Measurements from ENCODE around the gene IQSEC1. TPM values are rescaled to one million over a fixed set of nuclear protein-coding genes. Genes with fewer than 3 reads are reported as not detected.

IQSEC1 gene
- total RNA-seq, 1 donor from 2014 or later = 25.8 TPM

DNA sequence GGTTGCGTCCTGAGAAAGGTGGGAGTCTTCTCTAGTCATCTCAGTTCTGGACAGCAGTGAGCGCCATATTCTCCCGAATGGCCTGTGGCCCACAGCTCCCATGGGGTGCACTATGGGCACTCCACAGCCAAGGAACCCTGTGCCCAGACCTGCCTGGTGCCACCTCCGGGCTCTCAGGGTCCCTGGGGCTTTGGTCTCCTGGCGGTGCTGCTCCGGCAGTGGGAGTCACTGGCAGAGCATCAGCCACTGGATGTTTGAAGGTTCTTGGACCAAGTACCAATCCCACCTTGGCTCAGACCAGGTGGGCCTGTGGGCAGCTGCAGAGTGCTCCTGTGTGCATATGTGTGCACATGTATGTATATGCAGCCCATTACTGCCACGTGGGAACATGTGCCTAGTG, 163.5 kb downstream of the IQSEC1 start:
- DNase-seq (ENCODE audit: low spot score) = no peak

DNA sequence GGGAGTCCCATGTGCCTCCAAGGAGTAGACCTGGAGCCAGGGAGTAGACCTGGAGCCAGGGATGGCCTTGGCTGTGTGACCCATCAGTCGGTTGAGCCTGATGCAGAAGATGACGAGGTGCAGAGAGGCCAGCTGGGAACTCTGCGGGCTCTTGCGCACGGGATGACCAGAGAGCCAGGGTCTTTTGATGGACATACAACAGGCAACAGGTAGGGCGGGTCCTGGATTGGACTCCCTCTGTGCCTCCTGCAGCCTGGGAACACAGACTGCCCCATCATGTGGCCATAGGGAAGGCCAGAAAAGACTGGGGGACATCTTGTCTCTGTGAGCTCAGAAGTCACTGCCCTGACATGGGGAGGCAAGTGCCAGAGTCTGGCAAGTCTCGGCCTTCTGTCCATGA, 164.4 kb downstream of the IQSEC1 start:
- DNase-seq (ENCODE audit: low spot score) = no peak

DNA sequence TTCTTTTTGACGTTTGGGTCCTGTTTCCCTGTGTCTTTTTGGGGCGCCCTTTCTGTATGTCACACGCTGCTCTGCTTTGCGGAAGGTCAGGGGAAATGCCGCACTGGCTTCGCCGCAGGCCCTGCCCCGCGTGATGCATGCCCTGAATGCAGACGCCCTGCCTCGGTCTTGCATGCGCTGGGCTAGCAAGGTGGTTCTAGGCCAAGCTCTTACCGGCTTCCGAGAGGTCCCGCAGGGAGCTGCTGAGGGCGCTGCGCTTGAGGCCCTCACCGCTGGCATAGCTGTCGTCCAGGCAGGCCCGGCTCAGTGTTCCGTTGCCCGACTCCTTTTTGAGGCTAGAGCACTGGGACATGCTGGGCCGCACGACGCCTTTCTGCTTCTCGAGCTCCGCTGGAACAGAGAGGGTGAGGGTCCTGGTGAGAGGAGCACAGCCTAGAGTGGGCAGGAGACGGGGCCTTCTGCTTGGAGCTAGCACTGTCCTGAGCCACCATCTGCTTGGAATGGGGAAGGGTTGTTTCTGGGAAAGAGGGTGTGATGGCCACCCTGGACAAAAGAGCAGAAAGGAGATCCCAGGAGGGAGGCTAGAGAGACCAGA, 165.0 kb downstream of the IQSEC1 start:
- DNase-seq (ENCODE audit: low spot score) = no peak

DNA sequence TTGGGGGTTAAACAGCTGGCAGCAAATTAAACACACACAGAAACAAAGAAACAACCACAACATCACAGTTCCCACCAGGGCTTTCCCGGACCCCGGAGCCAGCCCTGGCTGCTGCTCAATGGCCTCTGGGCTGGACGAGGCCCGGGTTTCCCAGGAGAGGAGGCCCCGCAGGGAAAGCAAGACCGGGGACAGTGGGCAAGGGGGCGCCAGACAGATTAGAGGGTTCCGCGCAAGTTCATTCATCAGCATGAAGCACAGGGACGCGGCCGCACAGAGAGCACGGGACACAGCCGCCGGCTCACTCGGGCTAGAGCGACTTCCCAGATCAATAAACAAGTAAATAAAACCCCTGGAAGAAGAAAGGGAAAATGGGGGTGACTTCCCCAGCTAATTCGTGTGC, 165.5 kb downstream of the IQSEC1 start:
- DNase-seq (ENCODE audit: low spot score) = no peak

DNA sequence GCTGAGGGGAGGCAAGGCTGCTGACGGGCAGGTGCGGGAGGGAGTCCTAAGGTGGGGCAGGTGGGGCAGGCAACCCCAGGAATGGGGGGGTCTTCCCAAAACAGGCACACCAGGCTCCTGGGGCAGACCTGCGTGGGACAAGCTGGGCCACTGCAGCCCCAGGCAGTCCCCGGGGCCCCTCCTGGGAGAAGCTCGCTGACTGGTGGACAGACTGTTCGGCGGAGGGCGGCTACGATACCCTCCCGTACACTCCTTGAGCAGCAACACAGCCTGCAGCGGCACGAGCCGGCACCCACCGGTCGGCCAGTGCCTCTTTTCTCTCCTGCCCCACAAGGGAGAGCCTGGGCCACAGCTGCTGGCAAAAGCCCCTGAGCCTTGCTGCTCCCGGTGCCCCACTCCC, 165.9 kb downstream of the IQSEC1 start:
- no peak for DNase-seq (ENCODE audit: low spot score)

DNA sequence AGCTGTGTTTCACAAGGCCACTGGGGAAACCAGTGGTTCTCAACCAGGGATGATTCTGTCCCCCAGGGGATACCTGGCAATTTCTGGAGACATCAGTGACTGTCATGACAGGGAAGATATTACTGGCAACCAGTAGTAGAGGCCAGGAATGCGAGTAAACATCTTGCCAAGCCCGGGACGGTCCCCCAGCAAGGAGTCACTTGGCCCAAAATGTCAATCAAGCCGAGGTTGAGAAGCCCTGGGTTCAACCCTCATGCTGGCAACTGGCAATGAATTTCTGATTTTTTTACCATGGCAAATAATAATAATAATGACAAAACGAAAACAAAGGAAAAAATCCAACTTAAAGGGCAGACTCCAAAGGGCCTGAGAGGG, 166.3 kb downstream of the IQSEC1 start:
- no peak for DNase-seq (ENCODE audit: low spot score)

DNA sequence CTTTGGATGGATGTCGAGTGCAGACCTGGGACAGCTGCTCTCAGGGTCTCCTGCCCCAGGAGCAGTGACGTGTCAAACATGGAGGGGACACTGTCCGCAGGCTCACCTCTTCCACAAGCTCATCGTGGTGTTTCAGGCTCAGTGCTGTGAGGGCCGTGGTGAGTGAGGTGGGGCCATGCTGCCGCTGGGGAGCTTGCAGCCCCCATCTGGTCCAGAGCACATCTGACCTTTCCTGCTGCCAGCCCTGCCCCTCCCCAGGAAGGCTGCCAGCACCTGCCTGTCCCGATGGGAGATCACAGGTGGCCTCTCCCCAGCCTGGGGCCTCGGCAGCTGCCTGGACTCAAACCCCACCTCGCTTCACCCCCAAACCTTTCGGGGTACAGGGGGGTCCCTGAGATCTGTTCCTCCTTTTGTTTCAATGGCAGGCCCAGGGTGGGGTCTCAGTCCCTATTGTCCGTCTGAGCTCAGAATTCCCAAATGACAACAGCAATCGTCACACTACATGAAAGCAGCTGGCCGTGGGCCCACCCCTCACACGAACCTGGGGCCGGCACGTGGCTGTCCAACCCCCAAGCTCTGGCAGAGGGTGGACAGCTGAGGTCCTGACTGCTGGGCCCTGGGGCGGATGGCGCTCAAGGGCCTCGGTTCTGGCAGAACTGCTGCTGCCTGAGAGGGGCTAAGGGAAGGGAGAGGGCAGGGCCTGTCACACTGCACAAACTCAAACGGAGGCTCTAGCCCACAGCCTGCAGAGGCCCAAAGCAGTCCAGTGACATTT, 166.9 kb downstream of the IQSEC1 start:
- no peak for DNase-seq (ENCODE audit: low spot score)

DNA sequence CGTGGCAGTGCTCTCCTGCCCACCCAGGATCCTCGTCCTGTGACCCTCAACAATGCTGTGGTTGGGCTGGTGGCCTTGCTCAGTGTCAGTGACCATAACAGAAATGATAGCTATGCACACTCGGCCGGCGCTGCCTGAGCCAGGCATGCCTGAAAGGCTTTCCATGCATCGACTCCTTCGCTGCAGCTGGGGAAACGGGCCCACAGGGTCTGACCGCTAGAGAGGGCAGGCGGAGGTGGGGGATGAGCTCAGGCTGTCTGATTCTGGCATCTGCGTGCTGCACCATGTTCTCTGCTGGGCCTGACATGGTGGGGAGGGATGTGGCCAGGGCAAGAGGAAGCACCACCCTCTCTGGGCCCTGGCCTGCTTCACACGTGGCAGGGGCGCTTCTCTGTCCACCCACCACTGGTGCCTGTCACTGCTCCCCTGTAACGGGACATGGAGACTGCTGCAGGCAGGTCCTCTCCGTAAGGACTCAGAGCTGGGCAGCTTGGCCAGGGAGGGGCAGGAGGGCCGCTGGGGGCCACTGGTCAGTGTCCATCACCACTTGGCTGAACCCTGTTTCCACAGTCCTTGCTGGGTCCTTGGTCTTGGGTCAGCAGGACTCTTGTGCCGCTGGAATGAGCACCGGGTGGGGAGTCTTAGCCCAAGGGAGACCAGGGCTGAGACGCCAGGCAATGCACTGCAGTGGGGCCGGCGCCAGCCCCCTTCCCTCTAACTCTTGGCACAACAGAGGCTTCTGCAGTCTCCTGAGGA, 167.7 kb downstream of the IQSEC1 start:
- no peak for DNase-seq (ENCODE audit: low spot score)

DNA sequence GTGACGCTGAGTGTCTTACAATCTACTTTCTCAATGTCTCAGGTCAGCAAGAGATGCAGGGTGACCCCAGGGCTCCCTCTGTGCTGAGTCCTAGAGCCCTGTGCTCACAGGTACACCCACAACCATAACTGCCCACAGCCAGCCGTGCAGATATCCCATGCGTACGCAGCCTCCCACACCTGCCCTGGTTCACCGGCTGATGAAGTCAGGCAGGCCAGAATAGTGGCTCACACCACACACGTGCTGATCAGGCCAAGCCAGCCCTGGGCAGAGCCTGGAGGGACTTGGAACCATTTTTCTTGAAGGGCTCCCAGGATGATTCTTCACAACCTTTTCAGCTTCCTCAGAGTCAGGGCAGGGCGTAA, 168.3 kb downstream of the IQSEC1 start:
- DNase-seq (ENCODE audit: low spot score) = no peak

DNA sequence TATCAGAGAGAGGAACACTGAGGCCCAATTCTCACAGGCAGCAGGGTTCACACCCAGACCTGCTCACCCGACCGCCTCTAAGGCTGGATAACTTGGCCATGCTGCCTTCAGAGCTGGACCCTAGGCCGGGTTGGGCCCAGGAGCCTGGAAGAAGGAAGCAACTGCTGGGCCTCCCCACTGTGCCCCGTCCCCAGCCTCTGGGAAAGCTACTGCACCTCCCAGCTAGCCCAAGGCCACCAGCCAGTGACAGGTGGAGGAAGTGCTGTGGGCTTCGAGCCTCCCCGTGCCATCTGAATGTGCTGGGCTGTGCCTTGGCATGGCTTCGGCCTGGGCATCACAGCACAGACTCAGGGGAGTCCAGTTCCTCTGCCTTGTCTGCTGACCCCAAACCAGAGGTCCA, 169.3 kb downstream of the IQSEC1 start:
- no peak for DNase-seq (ENCODE audit: low spot score)

DNA sequence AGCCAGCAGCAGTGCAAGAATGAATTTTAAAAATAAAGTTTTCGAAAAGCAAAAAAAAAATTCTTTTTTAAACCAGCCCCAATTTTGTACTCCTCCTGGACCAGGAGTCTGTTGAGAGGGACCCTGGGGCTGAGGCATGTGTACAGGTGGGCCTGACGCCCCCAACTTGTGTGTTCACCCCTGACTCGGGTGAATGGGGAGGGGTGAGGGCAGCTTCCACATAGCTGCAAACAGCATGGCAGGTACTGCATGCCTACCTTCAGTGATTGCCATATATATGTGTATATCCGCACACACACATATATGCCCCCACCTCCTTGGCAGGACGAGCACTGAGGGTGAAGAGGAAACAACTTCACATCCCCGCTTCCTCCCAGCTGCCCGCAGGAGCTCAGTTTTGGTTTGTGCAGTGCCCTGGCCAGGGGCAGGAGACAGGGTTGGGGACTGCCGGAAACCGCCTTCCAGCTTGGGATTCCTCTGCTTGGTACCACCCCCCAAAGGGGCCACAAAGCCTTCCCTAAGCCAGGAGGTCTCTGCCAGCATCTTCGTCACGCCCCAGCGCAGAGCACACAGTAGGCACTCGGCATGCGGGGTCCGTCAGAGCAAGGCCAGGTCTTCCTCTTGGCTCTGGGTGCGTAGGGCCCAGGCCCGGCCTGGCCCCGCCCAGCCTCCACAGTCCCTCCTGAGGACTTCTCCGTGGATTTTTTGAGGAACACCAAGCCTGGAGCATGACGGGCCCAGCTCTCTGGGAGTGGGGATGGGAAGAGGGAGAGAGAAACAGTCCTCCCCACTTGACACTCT, 170.0 kb downstream of the IQSEC1 start:
- DNase-seq (ENCODE audit: low spot score) = no peak

DNA sequence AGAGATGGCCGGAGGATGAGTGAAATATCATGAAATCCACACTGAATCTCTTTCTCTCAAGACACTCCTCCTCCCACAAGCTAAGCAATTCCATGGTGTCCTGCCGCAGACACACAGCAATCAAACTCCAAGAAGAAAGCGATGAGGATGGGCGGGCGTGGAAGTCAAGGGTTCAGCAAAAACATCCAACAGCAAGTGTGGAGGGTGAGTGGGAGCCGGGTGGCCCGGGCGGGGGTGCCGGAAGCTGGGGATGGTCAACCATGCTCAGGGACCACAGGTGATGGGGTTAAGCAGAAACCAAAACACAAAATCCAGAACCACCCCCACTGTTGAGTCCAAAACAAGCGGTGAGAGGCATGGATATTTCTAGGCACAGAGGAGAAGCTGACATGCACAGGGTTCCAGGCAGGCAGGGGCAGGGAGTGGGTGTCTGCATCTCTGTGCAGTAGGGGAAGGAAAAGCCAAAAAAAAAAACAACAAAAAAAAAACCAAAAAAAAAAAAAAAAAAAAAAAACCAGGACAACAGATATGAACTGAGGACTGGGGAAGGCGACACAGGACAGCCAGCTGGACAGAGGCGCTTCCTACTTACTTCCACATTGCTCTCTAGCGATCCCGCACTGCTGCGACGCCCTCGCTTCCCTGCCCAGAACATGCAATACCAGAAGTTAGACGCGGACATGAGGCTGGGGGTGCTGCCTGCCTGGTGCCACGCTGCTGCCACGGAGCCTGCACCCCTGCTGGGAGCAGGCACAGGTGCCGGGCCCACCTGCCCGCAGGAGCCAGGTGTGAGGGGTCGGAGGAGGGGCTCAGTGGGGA, 170.8 kb downstream of the IQSEC1 start:
- no peak for DNase-seq (ENCODE audit: low spot score)

DNA sequence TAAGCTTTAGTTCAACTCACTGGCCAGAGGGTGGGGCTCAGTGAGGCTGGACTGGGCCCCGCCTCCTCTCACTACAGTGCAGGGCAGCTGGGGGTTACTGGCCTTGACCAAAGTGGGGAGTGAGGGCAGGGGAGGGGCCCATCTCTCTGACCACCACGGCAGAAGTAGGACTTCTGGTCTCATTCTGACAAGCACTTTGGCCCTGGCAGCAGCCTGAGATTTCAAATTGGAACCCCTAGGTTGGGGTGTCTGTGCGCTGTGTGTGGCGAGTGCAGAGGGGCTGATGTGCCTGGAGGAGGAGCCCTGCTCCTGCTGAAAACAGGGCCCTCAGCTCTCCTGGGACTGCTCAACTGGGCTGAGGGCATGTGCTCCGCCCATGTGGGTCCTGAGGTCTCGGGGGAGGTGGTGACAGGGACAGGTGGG, 171.6 kb downstream of the IQSEC1 start:
- DNase-seq (ENCODE audit: low spot score) = no peak

DNA sequence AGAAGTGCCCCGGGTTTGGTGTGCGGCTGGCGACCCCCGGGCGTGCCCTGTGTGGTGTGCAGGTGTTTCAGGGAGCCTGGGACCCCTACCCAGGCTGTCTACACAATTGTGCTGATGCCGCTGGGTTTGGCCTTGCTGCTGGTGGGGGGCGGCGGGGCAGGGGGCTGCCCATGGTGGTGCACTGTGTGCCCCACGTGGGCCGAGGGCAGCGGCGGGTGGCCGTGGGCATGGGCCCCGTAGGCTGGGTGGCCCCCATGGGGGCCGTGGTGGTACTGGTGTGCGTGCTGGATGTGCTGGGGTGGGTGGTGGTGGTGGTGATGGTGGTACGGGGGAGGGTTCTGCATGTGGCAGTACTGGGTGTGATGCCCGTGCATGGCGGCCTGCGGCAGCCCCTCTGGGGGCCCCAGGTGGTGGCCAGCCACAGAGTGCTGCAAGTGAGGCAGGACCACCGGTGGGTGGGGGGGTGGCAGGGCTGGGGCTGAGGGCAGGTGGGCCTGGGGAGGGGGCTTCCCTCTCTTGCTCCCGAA, 172.3 kb downstream of the IQSEC1 start:
- DNase-seq (ENCODE audit: low spot score) = no peak

DNA sequence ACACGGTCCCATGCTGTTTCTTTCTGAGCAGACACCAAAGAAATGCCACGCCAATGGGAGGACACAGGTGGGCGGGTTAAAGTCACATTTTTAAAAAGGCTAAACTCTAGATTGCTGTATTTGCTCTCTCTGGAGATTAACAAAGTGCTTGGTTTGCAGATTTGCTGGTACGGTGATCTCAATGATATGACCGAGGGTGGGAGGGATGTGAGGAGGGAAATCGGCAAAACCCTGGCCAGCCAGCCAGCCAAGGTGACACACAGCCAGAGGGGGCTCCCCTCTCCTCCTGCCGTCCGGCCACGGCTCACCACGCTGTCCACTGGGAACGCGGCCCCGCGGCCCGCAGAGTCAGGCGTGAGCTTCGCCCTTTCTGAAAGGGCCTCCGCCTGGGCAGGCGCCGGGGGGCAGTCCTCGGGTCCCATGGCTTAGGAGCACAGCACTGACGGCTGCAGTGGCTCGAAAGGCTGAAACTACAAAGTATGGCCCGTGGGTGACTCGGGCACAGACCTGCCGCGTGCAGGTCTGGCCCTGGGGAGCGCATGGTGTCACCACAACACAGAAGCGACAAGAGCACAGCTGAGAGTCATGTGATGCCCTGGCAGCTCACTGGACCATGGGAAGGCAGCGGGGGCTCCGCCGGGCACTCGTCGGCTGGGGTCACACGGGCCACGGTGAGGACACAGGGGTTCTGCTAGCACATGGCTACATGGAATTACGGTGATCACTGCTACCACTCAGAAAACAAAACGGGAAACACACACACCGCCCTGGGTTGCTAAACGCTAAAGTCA, 174.1 kb downstream of the IQSEC1 start:
- no peak for DNase-seq (ENCODE audit: low spot score)

DNA sequence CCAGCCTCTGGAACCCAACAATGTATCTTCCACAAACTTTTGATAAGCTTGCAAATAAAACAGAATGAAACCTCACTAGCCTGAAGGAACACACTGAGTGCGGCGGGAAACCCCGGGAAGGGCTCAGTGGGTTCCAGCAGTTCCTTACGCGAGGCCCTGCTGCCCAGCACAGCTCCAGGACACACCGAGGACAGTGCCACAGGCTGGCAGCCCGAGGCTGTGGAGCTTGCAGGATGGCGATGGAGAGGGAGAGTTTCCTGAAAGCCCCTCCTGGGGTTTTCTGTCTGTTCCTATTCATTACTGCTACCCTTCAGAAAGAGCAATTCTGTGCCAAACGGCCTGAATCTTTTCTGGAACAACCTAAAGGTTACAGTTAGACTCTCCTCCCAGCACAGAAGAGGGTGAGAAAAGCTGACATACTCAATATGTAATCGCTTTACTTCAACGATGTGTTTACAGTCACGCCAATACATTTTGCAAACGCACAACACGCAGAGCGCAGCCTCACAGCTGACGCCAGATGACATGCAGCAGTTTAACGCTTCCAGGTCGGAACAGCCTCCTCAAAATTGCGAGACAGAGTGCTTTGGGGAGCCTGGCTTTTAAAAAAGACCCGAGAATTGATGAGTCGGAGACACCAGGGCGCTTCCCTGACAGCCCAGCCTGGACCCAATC, 174.8 kb downstream of the IQSEC1 start:
- DNase-seq (ENCODE audit: low spot score) = no peak

DNA sequence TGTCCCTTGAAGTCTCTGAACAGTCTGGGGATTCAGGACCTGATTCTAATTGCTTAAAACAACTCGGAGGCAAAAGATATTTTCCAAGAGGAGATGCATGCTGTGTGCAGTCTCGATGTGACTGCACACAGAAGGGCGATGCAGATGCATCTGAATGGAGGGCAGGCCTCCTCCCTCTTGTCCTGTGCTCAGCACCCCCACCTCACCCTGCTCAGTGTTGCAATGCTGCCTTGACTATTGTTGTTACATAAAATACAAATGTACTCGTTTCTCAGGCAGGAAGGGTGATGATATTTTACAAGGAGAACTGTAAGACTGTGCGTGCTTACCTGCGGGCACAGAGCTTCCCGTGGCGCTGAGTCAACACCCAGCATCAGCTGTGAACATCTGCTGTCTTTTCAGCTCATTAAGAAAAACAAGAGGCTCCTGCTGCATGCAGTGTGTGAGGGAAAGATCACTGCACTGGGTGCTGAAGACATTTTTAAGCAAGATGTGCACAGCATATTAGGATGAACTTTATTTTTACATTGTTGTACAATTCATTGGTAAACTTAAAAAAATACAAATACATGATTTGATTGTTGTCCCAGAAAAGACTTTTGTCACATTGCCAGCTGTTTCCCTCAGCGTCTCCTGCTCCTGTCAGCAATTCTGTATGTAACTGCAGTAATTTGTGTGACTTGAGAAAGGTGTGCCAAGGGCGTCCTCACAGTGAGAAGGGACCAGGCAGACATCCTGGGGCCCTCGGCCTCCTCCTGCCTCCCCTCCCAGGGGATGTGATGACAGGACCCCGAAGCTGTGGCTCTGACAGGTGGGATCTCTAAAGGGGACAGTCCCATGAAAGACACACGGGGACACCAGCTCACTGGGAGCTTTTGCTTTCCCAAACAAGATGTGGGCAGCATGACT, 175.6 kb downstream of the IQSEC1 start:
- DNase-seq (ENCODE audit: low spot score) = no peak

All from umbilical cord (tissue), 2 donors.